HepG2 (cell line): ENCODE results near the gene ATIC. TPM values are rescaled to one million over a fixed set of nuclear protein-coding genes. Genes with fewer than 3 reads are reported as not detected.

Experiments
- CENPT ChIP-seq: sonication (generic); formaldehyde crosslinking; IDR thresholded peaks from 2 replicates; pipeline ENCODE4 v1.8.0; 2022; ENCODE audit warnings: low read depth, mild to moderate bottlenecking, moderate library complexity, missing genetic modification reagents
- EED ChIP-seq: sonication (generic); formaldehyde crosslinking; IDR thresholded peaks from 2 replicates; pipeline ENCODE4 v1.5.0; 2020; ENCODE audit warnings: mild to moderate bottlenecking, missing genetic modification reagents
- GATAD2A ChIP-seq: IDR thresholded peaks from 2 replicates; pipeline ENCODE4 v1.6.1; 2016
- JUND ChIP-seq: sonication (generic); formaldehyde crosslinking; IDR thresholded peaks from 2 replicates; pipeline ENCODE4 v1.8.0; 2022; ENCODE audit warnings: mild to moderate bottlenecking, missing genetic modification reagents
- MBD4 ChIP-seq: IDR thresholded peaks from 2 replicates; pipeline ENCODE4 v1.6.1; 2012; ENCODE audit warnings: low read length, inconsistent platforms, borderline replicate concordance
- MLLT10 ChIP-seq: sonication (generic); formaldehyde crosslinking; IDR thresholded peaks from 2 replicates; pipeline ENCODE4 v1.4.0; 2020; ENCODE audit warnings: missing genetic modification reagents
- NFAT5 ChIP-seq: sonication (generic); formaldehyde crosslinking; IDR thresholded peaks from 2 replicates; pipeline ENCODE4 v1.4.0; 2020; ENCODE audit warnings: missing genetic modification reagents
- PLRG1 ChIP-seq: fragments of 450-650 bp; conservative IDR thresholded peaks from 2 replicates; pipeline ENCODE4 v1.6.1; 2016
- POLR2A ChIP-seq, 2 experiments: IDR thresholded peaks; 2 replicates each; pipeline ENCODE4 v1.6.1; 2011; ENCODE audit warnings: low read depth in 2 of 2, low read length in 2 of 2, mild to moderate bottlenecking in 1 of 2, moderate library complexity in 1 of 2; ENCODE audit not compliant: insufficient read depth in 1 of 2
- POLR2AphosphoS2 ChIP-seq: IDR thresholded peaks from 2 replicates; pipeline ENCODE4 v1.6.1; 2011; ENCODE audit warnings: low read depth, low read length, improper control_type of control experiment
- SSRP1 ChIP-seq: IDR thresholded peaks from 2 replicates; pipeline ENCODE4 v1.6.1; 2016; ENCODE audit warnings: control low read depth
- TFDP2 ChIP-seq: sonication (generic); formaldehyde crosslinking; IDR thresholded peaks from 2 replicates; pipeline ENCODE4 v1.4.0; 2020; ENCODE audit warnings: missing genetic modification reagents
- ZBTB33 ChIP-seq: sonication (generic); formaldehyde crosslinking; IDR thresholded peaks from 2 replicates; pipeline ENCODE4 v1.4.0; 2020; ENCODE audit warnings: missing genetic modification reagents
- ZBTB43 ChIP-seq: sonication (generic); formaldehyde crosslinking; conservative IDR thresholded peaks from 2 replicates; pipeline ENCODE4 v1.4.0; 2020; ENCODE audit warnings: missing genetic modification reagents
- ZNF121 ChIP-seq: sonication (generic); formaldehyde crosslinking; IDR thresholded peaks from 2 replicates; pipeline ENCODE4 v1.5.0; 2020; ENCODE audit warnings: mild to moderate bottlenecking, missing genetic modification reagents
- ZNF124 ChIP-seq: sonication (generic); formaldehyde crosslinking; IDR thresholded peaks from 2 replicates; pipeline ENCODE4 v1.4.0; 2020; ENCODE audit warnings: missing genetic modification reagents
- ZNF235 ChIP-seq: sonication (generic); formaldehyde crosslinking; IDR thresholded peaks from 2 replicates; pipeline ENCODE4 v1.8.1; 2023; ENCODE audit warnings: mild to moderate bottlenecking, missing genetic modification reagents, borderline replicate concordance
- ZNF30 ChIP-seq: sonication (generic); formaldehyde crosslinking; IDR thresholded peaks from 2 replicates; pipeline ENCODE4 v1.5.0; 2020; ENCODE audit warnings: mild to moderate bottlenecking, missing genetic modification reagents
- ZNF382 ChIP-seq: sonication (generic); formaldehyde crosslinking; IDR thresholded peaks from 2 replicates; pipeline ENCODE4 v1.5.0; 2020; ENCODE audit warnings: missing genetic modification reagents, mild to moderate bottlenecking, borderline replicate concordance
- ZNF432 ChIP-seq: sonication (generic); formaldehyde crosslinking; IDR thresholded peaks from 2 replicates; pipeline ENCODE4 v1.5.0; 2020; ENCODE audit warnings: missing genetic modification reagents, mild to moderate bottlenecking, borderline replicate concordance
- ZNF556 ChIP-seq: sonication (generic); formaldehyde crosslinking; IDR thresholded peaks from 2 replicates; pipeline ENCODE4 v1.4.0; 2020; ENCODE audit warnings: mild to moderate bottlenecking, missing genetic modification reagents, borderline replicate concordance
- polyA plus RNA-seq, 8 experiments: library from polyadenylated mRNA; depleted of rRNA in 3 of 8; stranded (reverse) in 7 of 8; unstranded in 1 of 8; fragments of >200 nt; fragmentation: Illumina TruSeq in 4 of 8; extraction: Trizol in 4 of 8; gene quantifications; 2 replicates each; pipeline versions ENCODE4 v1.2.1 to v1.2.3, GENCODE V29; 2011 to 2016; ENCODE audit warnings: low read depth in 4 of 8, missing spikeins in 1 of 8, mixed read lengths in 1 of 8; ENCODE audit not compliant: insufficient read depth in 1 of 8
- total RNA-seq, 5 experiments: library from RNA; depleted of rRNA; stranded (reverse); fragments of >200 nt; fragmentation: Illumina TruSeq; extraction: Trizol; gene quantifications; 2 replicates each; pipeline ENCODE4 v1.2.3, GENCODE V29; 2016; ENCODE audit warnings: low read depth in 1 of 5

ATIC gene
- total and polyA plus RNA-seq, 2 of the 13 experiments (the other 11 are each of a cell fraction or from before 2014, with no cell fraction given) = 89.8 to 146 TPM

- TF ChIP-seq NFAT5 (CRISPR knock-in tag) (peak; percentile 61; the same call in 1 of the 2 replicates), ZNF121 (no peak), ZNF235 (no peak), POLR2A (IDR thresholded peaks at IDR 0.05; ENCODE audit: insufficient read depth in 1 of 2, low read depth in 2 of 2, low read length in 2 of 2) (peak; percentile 18 to 34; a peak in 2 of 4 replicates), ZNF382 (CRISPR knock-in tag) (no peak), ZNF432 (CRISPR knock-in tag) (no peak), ZNF556 (CRISPR knock-in tag) (no peak), EED (no peak), GATAD2A (CRISPR knock-in tag) (no peak), ZBTB43 (no peak), MBD4 (peak; percentile 35; the same call in 1 of the 2 replicates), ZNF124 (CRISPR knock-in tag) (no peak), JUND (CRISPR knock-in tag) (no peak), SSRP1 (peak; percentile 63; the same call in 1 of the 2 replicates), MLLT10 (CRISPR knock-in tag) (no peak), POLR2AphosphoS2 (peak; percentile 46; the same call in 1 of the 2 replicates), PLRG1 (no peak), ZBTB33 (CRISPR knock-in tag) (peak; percentile 23; the same call in 1 of the 2 replicates), ZNF30 (no peak), TFDP2 (no peak), CENPT (no peak)
These were observed 60.3 kb downstream of the ATIC start (continued) for GRCh38 chr2:215371915-215372897.
